GM18520 (cell line): Measurements from ENCODE around the gene SSH3.

Source experiments
- ATAC-seq: cut with Tn5 transposase; IDR thresholded peaks from one replicate; pipeline ENCODE4 v1.9.1; 2021; ENCODE audit not compliant: unreplicated experiment

The SSH3 gene

DNA sequence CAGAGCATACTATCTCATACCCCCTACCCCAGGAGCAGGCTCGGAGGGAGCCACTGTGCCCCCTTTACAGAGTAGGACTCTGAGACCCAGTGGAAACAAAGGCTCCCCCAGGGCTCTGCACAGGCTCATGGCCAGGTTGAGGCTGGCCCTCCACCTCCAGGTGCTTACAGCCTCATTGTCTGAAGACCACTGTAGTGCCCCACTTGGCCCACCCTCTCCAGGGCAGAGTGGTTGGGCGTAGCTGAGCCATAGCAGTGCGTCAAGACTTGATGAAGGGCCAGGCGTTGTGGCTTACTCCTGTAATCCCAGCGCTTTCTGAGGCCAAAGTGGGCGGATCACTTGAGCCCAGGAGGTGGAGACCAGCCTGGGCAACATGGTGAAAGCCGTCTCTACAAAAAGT, 12.5 kb upstream of the SSH3 start:
- no peak for ATAC-seq

- no peak for ATAC-seq
Observed at GRCh38 chr11:67291481-67292381, 11.6 kb upstream of the SSH3 start.

DNA sequence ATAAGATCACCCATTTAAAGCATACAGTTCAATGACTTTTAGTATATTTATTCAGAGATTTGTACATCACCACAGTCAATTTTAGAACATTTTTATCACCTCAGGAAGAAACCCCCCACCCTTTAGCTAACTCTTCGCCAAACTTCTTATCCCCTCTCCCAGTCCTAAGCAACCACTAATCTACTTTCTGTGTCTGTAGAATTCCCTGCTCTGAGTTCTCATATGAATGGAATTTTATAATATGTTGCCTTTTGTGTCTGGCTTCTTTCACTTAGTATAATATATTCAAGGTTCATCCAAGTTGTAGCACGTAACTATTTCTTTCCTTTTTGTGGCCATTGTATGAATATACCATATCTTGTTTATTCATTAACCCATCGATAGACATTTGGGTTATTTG, 10.7 kb upstream of the SSH3 start:
- no peak for ATAC-seq

DNA sequence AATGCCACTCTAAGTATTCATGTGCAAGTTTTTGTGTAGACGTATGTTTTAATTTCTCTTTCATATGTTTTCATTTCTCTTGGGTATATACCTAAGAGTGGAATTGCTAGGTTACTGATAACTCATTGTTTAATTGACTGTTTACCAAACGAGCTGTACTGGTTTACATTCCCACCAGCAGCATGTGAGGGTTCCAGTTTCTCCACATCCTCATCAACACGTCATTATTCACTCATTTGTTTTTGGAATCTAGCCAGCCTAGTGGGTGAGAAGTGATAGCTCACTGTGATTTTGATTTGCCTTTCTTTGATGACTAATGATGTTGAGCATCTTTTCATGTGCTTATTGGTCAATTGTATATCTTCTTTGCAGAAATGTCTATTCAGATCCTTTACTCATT, 10.2 kb upstream of the SSH3 start:
- ATAC-seq, result no peak

DNA sequence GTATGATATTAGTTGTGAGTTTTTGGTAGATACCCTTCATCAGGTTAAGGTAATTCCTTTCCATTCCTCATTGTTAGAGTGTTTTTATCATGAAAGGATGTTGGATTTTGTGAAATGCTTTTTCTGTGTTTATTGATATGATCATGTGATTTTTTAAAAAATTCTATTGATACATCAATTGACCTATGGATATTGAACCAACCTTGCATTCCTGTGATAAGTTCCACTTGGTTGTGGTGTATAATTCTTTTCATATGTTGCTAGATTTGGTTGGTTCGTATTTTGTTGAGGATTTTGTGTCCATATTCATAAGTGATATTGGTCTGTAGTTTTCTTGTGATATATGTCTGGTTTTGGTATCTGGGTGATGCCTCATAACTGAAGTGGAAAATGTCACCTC, 7.5 kb upstream of the SSH3 start:
- ATAC-seq, result no peak

- ATAC-seq, result no peak
Observed at GRCh38 chr11:67298786-67299185, 4.5 kb upstream of the SSH3 start.

GRCh38 chr11:67299471-67300191, 3.7 kb upstream of the SSH3 start:
- no peak for ATAC-seq

DNA sequence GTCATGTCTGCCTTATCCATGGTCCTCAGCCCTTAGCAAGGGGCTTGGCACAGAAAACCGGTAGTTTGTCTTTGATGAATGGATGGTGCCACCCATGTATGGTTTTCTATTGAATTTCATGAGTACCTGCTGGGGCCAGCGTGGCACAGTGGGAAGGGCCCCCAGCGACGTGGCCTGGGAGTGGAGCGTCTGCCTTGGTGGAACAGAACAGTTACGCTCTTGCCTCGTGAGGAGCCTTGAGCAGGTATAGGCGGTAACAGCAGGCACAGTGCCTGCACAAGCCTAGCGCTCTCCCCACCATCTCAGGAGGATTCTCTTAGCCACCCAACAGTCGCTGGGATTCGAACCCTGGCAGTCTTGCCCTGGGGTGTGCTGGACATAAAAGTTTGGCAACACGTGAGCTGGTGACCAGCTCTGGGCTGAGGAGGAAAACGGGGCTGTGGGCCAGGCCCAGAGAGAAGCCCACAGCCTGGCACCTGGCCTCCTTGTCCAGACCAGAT, 3.0 kb upstream of the SSH3 start:
- no peak for ATAC-seq

DNA sequence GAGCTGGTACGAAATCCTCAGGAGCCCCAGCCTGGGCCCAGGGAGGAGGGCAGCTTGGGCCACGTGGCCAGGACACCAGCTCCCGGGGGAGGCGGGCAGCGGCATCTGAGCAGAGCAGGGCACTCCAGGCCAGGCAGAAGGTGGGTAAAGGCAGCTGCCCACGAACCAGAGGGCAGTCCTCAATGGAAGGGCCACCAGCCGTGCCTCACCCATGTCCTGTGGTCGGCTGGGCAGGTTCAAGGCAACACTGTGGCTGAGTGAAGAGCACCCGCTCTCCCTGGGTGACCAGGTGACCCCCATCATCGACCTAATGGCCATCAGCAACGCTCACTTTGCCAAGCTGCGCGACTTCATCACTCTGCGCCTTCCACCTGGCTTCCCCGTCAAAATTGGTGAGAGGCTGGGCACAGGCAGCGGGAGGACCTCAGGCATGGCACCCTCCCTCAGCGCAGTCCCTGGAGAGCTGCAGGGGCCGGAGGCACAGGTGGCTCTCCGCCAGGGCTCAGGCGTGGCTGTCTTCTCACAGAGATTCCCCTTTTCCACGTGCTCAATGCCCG, 2.5 kb upstream of the SSH3 start:
- no peak for ATAC-seq

DNA sequence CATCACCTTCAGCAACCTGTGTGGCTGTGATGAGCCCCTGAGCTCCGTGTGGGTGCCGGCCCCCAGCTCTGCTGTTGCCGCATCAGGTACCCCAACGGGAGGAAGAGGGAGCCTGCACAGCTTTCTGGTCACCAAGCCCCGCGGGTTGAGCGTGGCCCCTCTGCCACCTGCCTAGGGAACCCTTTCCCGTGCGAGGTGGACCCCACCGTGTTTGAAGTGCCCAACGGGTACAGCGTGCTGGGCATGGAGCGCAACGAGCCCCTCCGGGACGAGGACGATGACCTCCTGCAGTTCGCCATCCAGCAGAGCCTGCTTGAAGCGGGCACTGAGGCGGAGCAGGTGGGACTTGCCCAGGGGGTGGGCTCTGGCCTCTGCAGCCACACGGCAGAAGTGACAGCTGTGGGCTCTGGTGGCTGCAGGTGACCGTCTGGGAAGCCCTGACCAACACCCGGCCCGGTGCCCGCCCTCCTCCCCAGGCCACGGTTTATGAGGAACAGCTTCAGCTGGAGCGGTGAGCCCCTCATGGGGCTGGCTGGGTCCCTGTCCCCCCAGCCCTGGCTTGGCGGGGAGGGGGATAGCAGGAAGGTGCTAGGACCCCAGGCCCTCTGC, 1.9 kb upstream of the SSH3 start:
- ATAC-seq, result no peak

DNA sequence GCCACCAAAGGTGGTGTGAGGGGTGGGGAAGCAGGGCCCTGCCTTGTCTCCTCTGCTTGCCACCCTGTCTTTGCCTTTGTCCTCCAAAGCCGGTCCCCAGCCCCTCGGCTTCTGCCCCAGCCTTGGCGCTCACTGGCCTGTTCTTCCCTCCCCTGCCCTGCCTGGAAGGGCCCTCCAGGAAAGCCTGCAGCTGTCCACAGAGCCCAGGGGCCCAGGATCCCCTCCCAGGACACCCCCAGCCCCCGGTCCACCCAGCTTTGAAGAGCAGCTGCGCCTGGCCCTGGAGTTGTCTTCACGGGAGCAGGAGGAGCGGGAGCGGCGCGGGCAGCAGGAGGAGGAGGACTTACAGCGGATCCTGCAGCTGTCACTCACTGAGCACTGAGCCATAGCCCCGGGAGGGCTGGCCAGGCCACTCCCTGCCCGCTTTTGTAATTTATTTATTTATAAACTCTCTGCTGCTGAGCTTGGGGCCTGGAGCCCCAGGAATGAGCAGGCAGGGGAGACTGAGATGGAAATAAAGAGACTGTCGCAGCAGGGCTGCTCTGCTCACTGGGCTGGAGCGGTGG, 1.3 kb upstream of the SSH3 start:
- no peak for ATAC-seq

DNA sequence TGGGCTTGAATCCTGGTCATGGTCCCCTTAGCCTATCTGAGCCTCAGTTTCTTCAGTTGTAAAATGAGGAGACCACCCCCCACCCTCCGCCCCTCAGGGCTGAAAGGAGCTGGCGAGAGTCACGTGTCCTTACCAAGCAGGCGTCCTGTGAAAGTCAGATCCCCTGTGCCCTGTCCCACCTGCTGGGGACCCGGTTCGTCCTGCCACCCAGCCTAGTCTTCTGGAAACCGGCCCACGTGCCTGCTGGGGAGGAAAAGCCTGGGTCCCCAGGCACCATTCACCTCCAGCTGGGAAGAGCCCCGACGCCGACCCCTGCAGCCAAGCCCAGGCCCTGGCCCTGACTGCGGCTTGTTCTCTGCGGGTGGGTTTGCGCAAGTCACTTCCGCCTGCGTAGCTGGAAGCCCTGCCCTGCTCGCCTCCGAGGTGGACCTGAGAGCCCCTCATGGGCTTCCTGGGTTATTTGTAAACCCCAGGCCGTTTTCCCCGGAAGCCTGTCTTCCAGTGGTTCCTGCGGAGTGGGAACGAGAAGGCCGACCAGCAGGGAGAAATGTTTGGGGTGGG, 679 bp upstream of the SSH3 start:
- ATAC-seq, result no peak

GRCh38 chr11:67303835-67304411, 593 bp downstream of the SSH3 start:
- ATAC-seq, result no peak

GRCh38 chr11:67304511-67305113, 1.3 kb downstream of the SSH3 start:
- no peak for ATAC-seq

GRCh38 chr11:67306769-67307544, 3.6 kb downstream of the SSH3 start:
- no peak for ATAC-seq

DNA sequence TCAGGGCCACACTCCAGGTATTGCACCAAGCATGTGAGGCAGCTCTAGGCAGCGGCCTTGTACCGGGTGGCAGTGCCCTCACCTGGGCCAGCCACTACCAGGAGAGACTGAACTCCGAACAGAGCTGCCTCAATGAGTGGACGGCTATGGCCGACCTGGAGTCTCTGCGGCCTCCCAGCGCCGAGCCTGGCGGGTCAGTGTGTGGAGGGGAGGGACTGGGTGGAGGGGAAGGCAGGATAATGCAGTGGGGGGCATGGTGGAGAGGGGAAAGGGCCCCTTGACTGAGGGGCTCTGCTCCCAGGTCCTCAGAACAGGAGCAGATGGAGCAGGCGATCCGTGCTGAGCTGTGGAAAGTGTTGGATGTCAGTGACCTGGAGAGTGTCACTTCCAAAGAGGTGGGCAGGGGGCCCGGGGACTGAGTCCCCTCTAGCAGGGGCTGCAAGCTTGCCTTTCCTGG, 4.2 kb downstream of the SSH3 start:
- ATAC-seq, result no peak

DNA sequence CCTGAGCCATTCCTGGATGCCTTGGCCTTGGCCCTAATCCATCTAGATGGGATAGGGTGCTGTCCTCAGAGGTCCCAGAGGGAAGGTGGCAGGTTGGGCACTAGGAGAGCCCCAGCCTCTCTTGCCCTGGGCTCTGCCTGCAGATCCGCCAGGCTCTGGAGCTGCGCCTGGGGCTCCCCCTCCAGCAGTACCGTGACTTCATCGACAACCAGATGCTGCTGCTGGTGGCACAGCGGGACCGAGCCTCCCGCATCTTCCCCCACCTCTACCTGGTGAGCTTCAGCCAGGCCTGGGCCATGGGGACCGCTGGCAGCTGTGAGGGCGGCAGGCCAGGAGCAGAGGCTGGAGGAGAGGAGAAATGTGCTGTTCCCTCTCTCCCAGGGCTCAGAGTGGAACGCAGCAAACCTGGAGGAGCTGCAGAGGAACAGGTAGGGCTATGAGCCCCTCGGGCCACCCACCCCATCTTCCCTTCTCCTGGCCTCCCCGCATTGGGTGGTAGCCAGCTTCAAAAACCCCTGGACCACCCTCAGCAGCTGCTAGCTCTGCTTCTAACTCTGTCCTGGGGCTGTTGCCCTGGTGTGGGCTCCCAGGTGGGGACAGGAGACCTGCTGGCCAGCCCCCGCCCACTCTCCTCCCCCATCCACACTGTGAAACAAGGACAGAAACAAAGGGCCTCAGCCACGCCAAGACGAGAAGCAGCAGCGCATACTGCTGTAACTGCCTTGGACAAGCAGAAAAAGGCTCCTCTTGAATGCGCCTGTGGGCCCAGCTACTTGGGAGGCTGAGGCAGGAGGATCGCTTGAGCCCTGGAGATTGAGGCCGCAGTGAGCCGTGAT, 4.9 kb downstream of the SSH3 start:
- ATAC-seq, result no peak

DNA sequence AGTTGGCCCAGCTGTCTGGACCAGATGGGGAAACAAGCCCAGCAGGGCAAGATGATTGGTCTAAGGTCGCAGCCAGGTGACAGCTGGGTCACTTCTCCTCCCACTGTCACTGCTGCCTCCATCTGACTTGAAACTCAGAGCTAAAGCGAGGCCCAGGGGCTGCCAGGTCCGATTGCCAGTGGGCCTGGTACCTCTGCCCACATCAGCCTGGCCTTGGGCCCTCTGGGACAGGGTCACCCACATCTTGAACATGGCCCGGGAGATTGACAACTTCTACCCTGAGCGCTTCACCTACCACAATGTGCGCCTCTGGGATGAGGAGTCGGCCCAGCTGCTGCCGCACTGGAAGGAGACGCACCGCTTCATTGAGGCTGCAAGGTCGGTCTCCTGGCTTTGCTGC, 5.8 kb downstream of the SSH3 start:
- no peak for ATAC-seq
